ENCODE data around the gene GAB1.
"Not testable (repeated sequence)": the region's sequence is repeated elsewhere in the genome, so short reads cannot be mapped to it uniquely, and the experiment has no call there.

GAB1 gene

GRCh38 chr4:143341186-143341755 is 4.6 kb downstream of the GAB1 start:
- H3K9ac ChIP-seq (ENCODE audit: low read length): no peak overlapping the region
- no peaks in the 10 kb centered on the region for H3K9me3 ChIP-seq (ENCODE audit: control insufficient read depth, low read length)
- no peaks in the 10 kb centered on the region for H3K27me3 ChIP-seq (ENCODE audit: control insufficient read depth, insufficient read depth, low read length)
- peaks cover 10% of the 10 kb centered on the region for H3K4me1 ChIP-seq (ENCODE audit: control insufficient read depth, insufficient read depth, low read length)
- no peaks in the 10 kb centered on the region for H3K36me3 ChIP-seq (ENCODE audit: control insufficient read depth, insufficient read depth, low read length)
- H3K4me3 ChIP-seq (ENCODE audit: low read length): no peak overlapping the region

DNA sequence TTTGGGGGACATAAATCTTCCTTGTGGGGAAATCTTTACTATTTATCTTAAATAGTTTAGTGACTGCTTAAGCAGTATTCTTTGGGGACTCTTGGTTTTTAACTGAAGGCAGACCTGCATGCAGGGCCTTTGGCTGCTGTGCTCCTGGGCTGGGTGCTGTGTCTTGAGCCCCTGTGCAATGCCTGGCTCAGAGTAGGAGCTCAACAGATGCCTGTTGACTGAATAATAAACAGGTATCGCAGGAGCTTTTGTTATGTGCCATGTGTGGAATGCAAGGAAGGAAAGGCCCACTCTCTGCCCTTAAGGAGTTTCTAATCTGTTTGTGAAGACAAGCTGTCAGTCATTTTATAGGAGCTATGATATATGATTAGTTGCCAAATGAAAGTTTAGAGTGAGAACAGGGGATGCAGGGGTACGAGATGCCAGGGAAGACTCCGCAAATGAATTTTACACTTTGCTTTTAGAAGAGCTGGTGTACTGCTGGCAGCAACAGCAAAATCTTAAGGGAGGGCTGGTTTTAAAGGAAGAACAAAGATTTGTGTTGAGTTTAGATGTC is 6.7 kb downstream of the GAB1 start:
- H3K9ac ChIP-seq (ENCODE audit: low read length): no peak overlapping the region

GRCh38 chr4:143344041-143344440 is 7.4 kb downstream of the GAB1 start:
- no peaks in the 10 kb centered on the region for H3K27me3 ChIP-seq (ENCODE audit: control insufficient read depth, insufficient read depth, low read length)
- no peaks in the 10 kb centered on the region for H3K9me3 ChIP-seq (ENCODE audit: control insufficient read depth, low read length)
- H3K36me3 ChIP-seq (ENCODE audit: control insufficient read depth, insufficient read depth, low read length): no peaks in the 10 kb centered on the region
- peaks cover 6% of the 10 kb centered on the region for H3K4me1 ChIP-seq (ENCODE audit: control insufficient read depth, insufficient read depth, low read length)
- H3K9ac ChIP-seq (ENCODE audit: low read length): no peak overlapping the region
- no peak overlapping the region for H3K4me3 ChIP-seq (ENCODE audit: low read length)

More for the DNA sequence above, 6.7 kb downstream of the GAB1 start:
- no peaks in the 10 kb centered on the region for H3K36me3 ChIP-seq (ENCODE audit: control insufficient read depth, insufficient read depth, low read length)
- H3K27me3 ChIP-seq (ENCODE audit: control insufficient read depth, insufficient read depth, low read length): no peaks in the 10 kb centered on the region
- H3K9me3 ChIP-seq (ENCODE audit: control insufficient read depth, low read length): no peaks in the 10 kb centered on the region
- H3K4me3 ChIP-seq (ENCODE audit: low read length): no peak overlapping the region
- H3K4me1 ChIP-seq (ENCODE audit: control insufficient read depth, insufficient read depth, low read length): peaks cover 11% of the 10 kb centered on the region

DNA sequence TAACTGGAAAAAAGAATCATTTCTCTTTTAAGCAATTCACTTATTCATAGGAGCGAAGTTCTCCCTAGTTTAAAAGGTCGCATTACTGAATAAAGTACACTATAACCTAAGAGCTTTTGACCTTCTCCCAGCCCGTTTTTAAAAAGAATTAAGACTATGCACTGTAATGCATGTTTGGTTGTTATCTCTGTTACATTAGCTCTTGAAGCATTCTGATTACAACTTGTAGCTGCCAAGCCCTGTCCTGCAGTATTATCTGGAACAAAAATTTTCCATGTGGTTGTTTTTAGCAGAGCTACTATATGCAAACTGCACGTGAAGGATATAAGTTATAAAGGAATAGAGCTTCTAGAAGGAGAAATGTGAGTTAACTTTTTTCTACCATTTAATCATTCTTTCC is 8.1 kb downstream of the GAB1 start:
- Histone ChIP-seq H3K27me3 (ENCODE audit: control insufficient read depth, insufficient read depth, low read length) (no peaks in the 10 kb centered on the region), H3K4me3 (ENCODE audit: low read length) (no peak overlapping the region), H3K36me3 (ENCODE audit: control insufficient read depth, insufficient read depth, low read length) (no peaks in the 10 kb centered on the region), H3K4me1 (ENCODE audit: control insufficient read depth, insufficient read depth, low read length) (peaks cover 6% of the 10 kb centered on the region), H3K9ac (ENCODE audit: low read length) (no peak overlapping the region), H3K9me3 (ENCODE audit: control insufficient read depth, low read length) (no peaks in the 10 kb centered on the region)

DNA sequence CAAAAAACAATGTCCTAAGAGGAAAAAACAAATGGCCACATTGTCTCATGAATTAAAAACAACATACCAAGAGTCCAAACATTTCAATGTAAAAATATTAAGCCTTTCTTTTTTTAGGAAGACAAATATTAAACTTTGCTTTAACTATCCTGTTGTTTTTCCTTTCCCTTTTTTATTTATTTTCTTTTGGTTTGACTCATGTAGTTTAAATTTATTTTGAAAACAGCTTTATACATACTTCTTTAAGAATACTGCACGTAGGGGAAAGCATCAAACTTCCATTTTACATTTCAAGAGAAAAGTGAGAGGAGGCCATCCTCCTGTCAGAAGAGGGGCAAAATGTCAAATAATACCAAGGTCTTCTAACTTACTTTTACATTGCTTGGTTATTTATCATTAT is 8.7 kb downstream of the GAB1 start:
- H3K9me3 ChIP-seq (ENCODE audit: control insufficient read depth, low read length): no peaks in the 10 kb centered on the region
- no peaks in the 10 kb centered on the region for H3K36me3 ChIP-seq (ENCODE audit: control insufficient read depth, insufficient read depth, low read length)
- no peak overlapping the region for H3K9ac ChIP-seq (ENCODE audit: low read length)
- no peak overlapping the region for H3K4me3 ChIP-seq (ENCODE audit: low read length)
- H3K4me1 ChIP-seq (ENCODE audit: control insufficient read depth, insufficient read depth, low read length): peaks cover 6% of the 10 kb centered on the region
- H3K27me3 ChIP-seq (ENCODE audit: control insufficient read depth, insufficient read depth, low read length): no peaks in the 10 kb centered on the region

DNA sequence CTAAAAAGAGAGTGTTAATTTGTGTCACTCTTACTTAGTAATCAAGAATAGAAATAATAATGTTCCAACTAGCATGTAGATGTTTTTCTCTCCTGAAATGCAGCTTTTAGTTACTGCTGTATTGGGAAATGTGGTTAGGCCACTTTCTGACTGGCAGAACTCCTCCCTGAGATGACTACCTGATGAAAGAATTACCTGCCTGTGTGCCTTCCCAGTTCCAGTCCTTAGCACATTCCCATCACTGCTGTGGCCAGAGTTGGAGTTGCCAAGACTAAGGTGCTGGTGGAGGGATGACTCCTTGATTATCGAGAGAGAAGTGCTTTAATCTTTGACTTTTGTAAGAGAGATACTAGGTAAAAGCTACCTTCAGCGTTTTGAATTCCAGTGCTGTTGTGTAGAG is 9.5 kb downstream of the GAB1 start:
- peaks cover 7% of the 10 kb centered on the region for H3K4me1 ChIP-seq (ENCODE audit: control insufficient read depth, insufficient read depth, low read length)
- no peaks in the 10 kb centered on the region for H3K27me3 ChIP-seq (ENCODE audit: control insufficient read depth, insufficient read depth, low read length)
- no peak overlapping the region for H3K9ac ChIP-seq (ENCODE audit: low read length)
- H3K4me3 ChIP-seq (ENCODE audit: low read length): no peak overlapping the region
- H3K36me3 ChIP-seq (ENCODE audit: control insufficient read depth, insufficient read depth, low read length): no peaks in the 10 kb centered on the region
- no peaks in the 10 kb centered on the region for H3K9me3 ChIP-seq (ENCODE audit: control insufficient read depth, low read length)

- Histone ChIP-seq H3K36me3 (ENCODE audit: control insufficient read depth, insufficient read depth, low read length) (no peaks in the 10 kb centered on the region), H3K9me3 (ENCODE audit: control insufficient read depth, low read length) (no peaks in the 10 kb centered on the region), H3K4me3 (ENCODE audit: low read length) (no peak overlapping the region)
Measured at GRCh38 chr4:143347484-143348111, 10.9 kb downstream of the GAB1 start.

GRCh38 chr4:143348233-143349077 is 11.8 kb downstream of the GAB1 start:
- Histone ChIP-seq H3K4me3 (ENCODE audit: low read length) (no peak overlapping the region), H3K9ac (ENCODE audit: low read length) (no peak overlapping the region), H3K27me3 (ENCODE audit: control insufficient read depth, insufficient read depth, low read length) (no peaks in the 10 kb centered on the region), H3K36me3 (ENCODE audit: control insufficient read depth, insufficient read depth, low read length) (no peaks in the 10 kb centered on the region), H3K9me3 (ENCODE audit: control insufficient read depth, low read length) (no peaks in the 10 kb centered on the region), H3K4me1 (ENCODE audit: control insufficient read depth, insufficient read depth, low read length) (peaks cover 22% of the 10 kb centered on the region)

More at GRCh38 chr4:143347484-143348111, 10.9 kb downstream of the GAB1 start:
- H3K4me1 ChIP-seq (ENCODE audit: control insufficient read depth, insufficient read depth, low read length): peaks cover 21% of the 10 kb centered on the region
- no peaks in the 10 kb centered on the region for H3K27me3 ChIP-seq (ENCODE audit: control insufficient read depth, insufficient read depth, low read length)
- H3K9ac ChIP-seq (ENCODE audit: low read length): no peak overlapping the region

- not testable (repeated sequence) for H3K9me3 ChIP-seq (ENCODE audit: control insufficient read depth, low read length); H3K36me3 ChIP-seq (ENCODE audit: control insufficient read depth, insufficient read depth, low read length); H3K27me3 ChIP-seq (ENCODE audit: control insufficient read depth, insufficient read depth, low read length); H3K4me3 ChIP-seq (ENCODE audit: low read length); H3K9ac ChIP-seq (ENCODE audit: low read length)
- peaks cover 26% of the 10 kb centered on the region for H3K4me1 ChIP-seq (ENCODE audit: control insufficient read depth, insufficient read depth, low read length)
Measured at GRCh38 chr4:143349858-143350527, 13.3 kb downstream of the GAB1 start.

GRCh38 chr4:143351149-143351691 is 14.5 kb downstream of the GAB1 start:
- H3K4me1 ChIP-seq (ENCODE audit: control insufficient read depth, insufficient read depth, low read length): peaks cover 32% of the 10 kb centered on the region

DNA sequence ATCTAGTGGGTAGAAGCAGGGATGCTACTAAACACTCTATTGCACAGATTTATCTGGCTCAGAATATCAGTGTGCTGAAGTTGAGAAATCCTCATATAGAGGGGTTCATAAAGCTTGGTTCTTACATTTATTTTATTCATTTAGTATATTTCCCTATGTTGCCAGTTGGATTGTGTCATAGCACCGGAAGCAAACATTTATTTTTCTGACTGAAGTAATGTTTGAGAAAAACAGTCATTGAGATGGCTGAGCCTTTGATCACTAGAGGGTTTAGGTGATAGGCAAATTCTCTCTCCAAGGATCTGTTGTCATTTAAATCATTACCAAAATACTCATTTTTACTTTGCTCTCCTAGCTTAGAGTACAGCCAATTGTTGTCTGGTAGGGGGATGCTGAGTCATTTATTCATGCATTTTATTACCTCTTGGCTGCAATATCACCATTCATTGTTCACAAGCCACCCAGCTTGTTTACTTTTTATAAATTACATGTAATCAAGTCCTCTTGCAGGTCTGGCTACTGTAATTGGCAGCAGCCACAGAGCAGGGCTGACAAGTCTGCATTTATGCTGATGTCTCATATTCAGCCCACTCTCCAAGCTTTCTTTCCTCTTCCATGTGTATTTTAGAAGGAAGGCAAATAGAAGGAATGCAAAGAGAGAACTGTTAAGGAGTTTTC is 15.2 kb downstream of the GAB1 start:
- Histone ChIP-seq H3K27me3 (ENCODE audit: control insufficient read depth, insufficient read depth, low read length) (no peaks in the 10 kb centered on the region), H3K9ac (ENCODE audit: low read length) (no peak overlapping the region), H3K9me3 (ENCODE audit: control insufficient read depth, low read length) (no peaks in the 10 kb centered on the region), H3K4me3 (ENCODE audit: low read length) (no peak overlapping the region), H3K36me3 (ENCODE audit: control insufficient read depth, insufficient read depth, low read length) (no peaks in the 10 kb centered on the region), H3K4me1 (ENCODE audit: control insufficient read depth, insufficient read depth, low read length) (peaks cover 35% of the 10 kb centered on the region)

More at GRCh38 chr4:143351149-143351691, 14.5 kb downstream of the GAB1 start:
- Histone ChIP-seq H3K9ac (ENCODE audit: low read length) (no peak overlapping the region), H3K27me3 (ENCODE audit: control insufficient read depth, insufficient read depth, low read length) (no peaks in the 10 kb centered on the region), H3K9me3 (ENCODE audit: control insufficient read depth, low read length) (no peaks in the 10 kb centered on the region), H3K4me3 (ENCODE audit: low read length) (no peak overlapping the region), H3K36me3 (ENCODE audit: control insufficient read depth, insufficient read depth, low read length) (no peaks in the 10 kb centered on the region)

Data from mucosa of stomach (tissue), 1 donor.